Measurements from ENCODE around the gene ZNF618. TPM values are rescaled to one million over a fixed set of nuclear protein-coding genes. Genes with fewer than 3 reads are reported as not detected.
A peak's percentile ranks its signal among the peaks of the same experiment; 100 is the strongest.

The ZNF618 gene
- total RNA-seq (2021) (29.4 and 36.5 TPM in 2 replicates), Bru-seq, nascent RNA (percentile 85 among the genes with signal in this experiment), BruChase-seq, experiment 1, labeled RNA remaining after a 2-hour chase (percentile 80 among the genes with signal in this experiment), BruChase-seq, experiment 2, labeled RNA remaining after a 6-hour chase (percentile 78 among the genes with signal in this experiment)
- long read RNA-seq, partial matches to known transcripts: 3 of 20 reads
- long read RNA-seq, other reads (novel, unspliced or antisense): 17 of 20 reads

- peak within 1 kb of the TSS; percentile 93 for H3K27ac ChIP-seq (ENCODE audit: low read depth, low read length, poor library complexity, severe bottlenecking)
- CTCF ChIA-PET: no interaction called here
- peak within 1 kb of the TSS; percentile 94 for H3K4me3 ChIP-seq (ENCODE audit: low read depth, low read length, poor library complexity, severe bottlenecking)
- no peaks in the 10 kb centered on the region for H3K9me3 ChIP-seq (ENCODE audit: low read depth, low read length, poor library complexity, severe bottlenecking)
- no peaks in the 10 kb centered on the region for H3K27me3 ChIP-seq (replicated peaks; ENCODE audit: insufficient read depth, low read depth, low read length, poor library complexity)
- no peaks in the 10 kb centered on the region for H3K36me3 ChIP-seq (ENCODE audit: insufficient read depth, low read length, poor library complexity, severe bottlenecking)
- POLR2A ChIA-PET (ENCODE audit: low non-redundant PET): interaction anchor here (0.8 kb wide), 1 partner anchor 473 kb away, joined by 4 read pairs; no protein-coding TSS in a partner anchor
- peaks cover 14% of the 10 kb centered on the region for H3K4me1 ChIP-seq (ENCODE audit: insufficient read depth, low read length, poor library complexity, severe bottlenecking)
- TF ChIP-seq EZH2 (IDR thresholded peaks at IDR 0.05; ENCODE audit: borderline replicate concordance, low read depth, low read length, poor library complexity, severe bottlenecking): no peak
- TF ChIP-seq CTCF (conservative IDR thresholded peaks at IDR 0.05; ENCODE audit: low read depth, low read length): peak; percentile 74
- intact Hi-C loops (cut with micrococcal nuclease; ENCODE audit: unreplicated experiment): loop anchor here (5.0 kb wide), 2 partner anchors 69 to 86 kb away; no protein-coding TSS in a partner anchor
- BruUV-seq (replicated peaks): no TSS peak
- DNase-seq (ENCODE audit: low spot score): peak; percentile 62
Measured at GRCh38 chr9:113876151-113876992, at the start of gene ZNF618. Gene ZNF618 (plus strand): TSS chr9:113876309. CDS start chr9:113876381, 72 bp downstream.

GRCh38 chr9:113828221-113828620 lies 47.9 kb upstream of the ZNF618 start:
- intact Hi-C loops (cut with micrococcal nuclease; ENCODE audit: unreplicated experiment): no loop called here
- no peaks in the 10 kb centered on the region for H3K27me3 ChIP-seq (replicated peaks; ENCODE audit: insufficient read depth, low read depth, low read length, poor library complexity)
- peaks cover 5% of the 10 kb centered on the region for H3K4me1 ChIP-seq (ENCODE audit: insufficient read depth, low read length, poor library complexity, severe bottlenecking)
- no peaks in the 10 kb centered on the region for H3K36me3 ChIP-seq (ENCODE audit: insufficient read depth, low read length, poor library complexity, severe bottlenecking)
- peak; percentile 18 for DNase-seq (ENCODE audit: low spot score)
- ChIA-PET CTCF (no interaction called here), POLR2A (ENCODE audit: low non-redundant PET) (interaction anchor here (0.8 kb wide), 1 partner anchor 39 kb away, joined by 3 read pairs; no protein-coding TSS in a partner anchor)
- no peak overlapping the region for H3K4me3 ChIP-seq (ENCODE audit: low read depth, low read length, poor library complexity, severe bottlenecking)
- peaks cover 7% of the 10 kb centered on the region for H3K9me3 ChIP-seq (ENCODE audit: low read depth, low read length, poor library complexity, severe bottlenecking)
- TF ChIP-seq EZH2 (IDR thresholded peaks at IDR 0.05; ENCODE audit: borderline replicate concordance, low read depth, low read length, poor library complexity, severe bottlenecking) (no peak), CTCF (conservative IDR thresholded peaks at IDR 0.05; ENCODE audit: low read depth, low read length) (no peak)
- BruUV-seq (replicated peaks): no TSS peak
- H3K27ac ChIP-seq (ENCODE audit: low read depth, low read length, poor library complexity, severe bottlenecking): no peak overlapping the region

GRCh38 chr9:113837334-113837733 lies 38.8 kb upstream of the ZNF618 start:
- no peaks in the 10 kb centered on the region for H3K9me3 ChIP-seq (ENCODE audit: low read depth, low read length, poor library complexity, severe bottlenecking)
- CTCF ChIA-PET: no interaction called here
- H3K36me3 ChIP-seq (ENCODE audit: insufficient read depth, low read length, poor library complexity, severe bottlenecking): no peaks in the 10 kb centered on the region
- H3K4me3 ChIP-seq (ENCODE audit: low read depth, low read length, poor library complexity, severe bottlenecking): no peak overlapping the region
- DNase-seq (ENCODE audit: low spot score): no peak
- POLR2A ChIA-PET (ENCODE audit: low non-redundant PET): no interaction called here
- no peaks in the 10 kb centered on the region for H3K4me1 ChIP-seq (ENCODE audit: insufficient read depth, low read length, poor library complexity, severe bottlenecking)
- no peaks in the 10 kb centered on the region for H3K27me3 ChIP-seq (replicated peaks; ENCODE audit: insufficient read depth, low read depth, low read length, poor library complexity)
- no peak for TF ChIP-seq EZH2 (IDR thresholded peaks at IDR 0.05; ENCODE audit: borderline replicate concordance, low read depth, low read length, poor library complexity, severe bottlenecking)
- H3K27ac ChIP-seq (ENCODE audit: low read depth, low read length, poor library complexity, severe bottlenecking): no peak overlapping the region
- intact Hi-C loops (cut with micrococcal nuclease; ENCODE audit: unreplicated experiment): no loop called here
- BruUV-seq (replicated peaks): no TSS peak

Data from A673 (cell line).